HepG2 (cell line): ENCODE data around the gene FLAD1. TPM values are rescaled to one million over a fixed set of nuclear protein-coding genes. Genes with fewer than 3 reads are reported as not detected.
A peak's percentile ranks its signal among the peaks of the same experiment; 100 is the strongest.

ENCODE experiments used
- ATAC-seq: fragments of 200-7000 bp; cut with Tn5 transposase; 3 replicates; pipeline ENCODE4 v1.9.1; 2020; ENCODE audit warnings: mild to moderate bottlenecking, moderate library complexity
- BruUV-seq: library from RNA; stranded (reverse); fragments of 400-500 nt; replicated peaks from 2 replicates; lab custom pipeline; 2021; lab: Mats Ljungman, UMichigan
- CTCF ChIA-PET: fragments of 300-600 bp; formaldehyde crosslinking; extraction: SDS; loops from one replicate; lab custom pipeline; 2021; ENCODE audit warnings: low total read pairs, inconsistent platforms, low intra/inter-chr PET ratio; lab: Yijun Ruan, JAX
- POLR2A ChIA-PET: fragments of 350-600 bp; sonication (Branson Sonifier 250); formaldehyde crosslinking; loops from one replicate; lab custom pipeline; 2020; ENCODE audit warnings: antibody characterized with exemption, inconsistent platforms; lab: Yijun Ruan, JAX
- DNase-seq: peaks from one replicate; pipeline ENCODE4 v3.0.0-alpha.2; 2015; ENCODE audit warnings: low spot score
- FAIRE-seq: peaks from 3 replicates; lab custom pipeline; 2011; peaks lifted over from hg19 to GRCh38; lab: Jason Lieb, UNC
- H2AFZ ChIP-seq: one replicate; pipeline ENCODE4 v1.6.1; 2011; ENCODE audit warnings: low read length, inconsistent platforms
- H3K27ac ChIP-seq: fragments of 300-600 bp; 3 replicates; pipeline ENCODE4 v1.8.0; 2011; ENCODE audit warnings: mixed run types, mild to moderate bottlenecking, mixed read lengths, low read length, inconsistent platforms; ENCODE audit not compliant: insufficient read depth; ENCODE audit errors: extremely low read length
- H3K27me3 ChIP-seq, 2 experiments: fragments of 200-600 bp in 1 of 2; 2 replicates in 1 of 2; 3 replicates in 1 of 2; pipeline versions ENCODE4 v1.6.0 to v1.8.0; 2011; ENCODE audit warnings: low read length in 2 of 2, mild to moderate bottlenecking in 2 of 2, moderate library complexity in 2 of 2, inconsistent platforms in 1 of 2; ENCODE audit not compliant: insufficient read depth in 2 of 2, control insufficient read depth in 1 of 2
- H3K36me3 ChIP-seq, 2 experiments: fragments of 200-600 bp in 1 of 2; replicated peaks in 1 of 2; 2 replicates in 1 of 2; 3 replicates in 1 of 2; pipeline versions ENCODE4 v1.5.1 to v1.8.0; 2011; ENCODE audit warnings: low read length in 2 of 2, inconsistent platforms in 1 of 2; ENCODE audit not compliant: insufficient read depth in 2 of 2, control insufficient read depth in 1 of 2
- H3K4me1 ChIP-seq: 2 replicates; pipeline ENCODE4 v1.5.1; 2012; ENCODE audit warnings: low read length, inconsistent platforms; ENCODE audit not compliant: insufficient read depth
- H3K4me2 ChIP-seq: 2 replicates; pipeline ENCODE4 v1.6.0; 2011; ENCODE audit warnings: low read depth, low read length, inconsistent platforms
- H3K4me3 ChIP-seq, 3 experiments: fragments of 200-600 bp in 1 of 3; sonication (generic), shearing (Covaris generic) in 1 of 3; replicated peaks in 1 of 3; 2 replicates each; pipeline ENCODE4 v1.5.1; 2011 to 2016; ENCODE audit warnings: low read length in 3 of 3, inconsistent platforms in 2 of 3, low read depth in 2 of 3, mild to moderate bottlenecking in 2 of 3, control low read depth in 1 of 3, mixed read lengths in 1 of 3; ENCODE audit not compliant: insufficient read depth in 1 of 3
- H3K79me2 ChIP-seq: one replicate; pipeline ENCODE4 v1.6.1; 2011; ENCODE audit warnings: low read length, inconsistent platforms; ENCODE audit not compliant: insufficient read depth
- H3K9ac ChIP-seq: 2 replicates; pipeline ENCODE4 v1.6.0; 2011; ENCODE audit warnings: mild to moderate bottlenecking, low read depth, low read length, inconsistent platforms; ENCODE audit not compliant: insufficient read depth
- H3K9me3 ChIP-seq: 2 replicates; pipeline ENCODE4 v1.5.1; 2012; ENCODE audit warnings: mild to moderate bottlenecking, low read length
- H4K20me1 ChIP-seq: 2 replicates; pipeline ENCODE4 v1.6.0; 2011; ENCODE audit warnings: inconsistent platforms, mild to moderate bottlenecking, low read length, moderate library complexity; ENCODE audit not compliant: insufficient read depth
- AGO2 ChIP-seq: fragments of 200-400 bp; formaldehyde crosslinking; optimal IDR thresholded peaks from 2 replicates; pipeline ENCODE3; 2017; ENCODE audit warnings: mild to moderate bottlenecking, low read depth, low read length, moderate library complexity
- HBP1 ChIP-seq: IDR thresholded peaks from 2 replicates; pipeline ENCODE4 v1.6.1; 2016; ENCODE audit warnings: low read depth, control low read depth
- HES4 ChIP-seq: sonication (generic); formaldehyde crosslinking; IDR thresholded peaks from 2 replicates; pipeline ENCODE4 v1.9.0; 2021; ENCODE audit warnings: mild to moderate bottlenecking, missing genetic modification reagents, borderline replicate concordance
- ZNF713 ChIP-seq: sonication (generic); formaldehyde crosslinking; IDR thresholded peaks from 2 replicates; pipeline ENCODE4 v1.4.0; 2020; ENCODE audit warnings: mild to moderate bottlenecking, missing genetic modification reagents
- WGBS: methylation state at CpG from one replicate; pipeline ENCODE4 v1.1.6; 2017; ENCODE audit warnings: low lambda C conversion rate; 5-methylcytosine and 5-hydroxymethylcytosine counted together
- in situ Hi-C: cut with HindIII; loops from 2 replicates; pipeline ENCODE4 v1.10.0; 2017; ENCODE audit warnings: low pct_unique_long_range_greater_than_20kb; ENCODE audit not compliant: extremely low pct_ligation_motif_present
- intact Hi-C: fragments of 100-400 bp; cut with micrococcal nuclease; formaldehyde crosslinking; loops from one replicate; pipeline ENCODE4 v1.10.0; 2022; ENCODE audit not compliant: unreplicated experiment
- polyA plus RNA-seq, 8 experiments: library from polyadenylated mRNA; depleted of rRNA in 3 of 8; stranded (reverse) in 7 of 8; unstranded in 1 of 8; fragments of >200 nt; fragmentation: Illumina TruSeq in 4 of 8; extraction: Trizol in 4 of 8; gene quantifications; 2 replicates each; pipeline versions ENCODE4 v1.2.1 to v1.2.3, GENCODE V29; 2011 to 2016; ENCODE audit warnings: low read depth in 4 of 8, missing spikeins in 1 of 8, mixed read lengths in 1 of 8; ENCODE audit not compliant: insufficient read depth in 1 of 8
- total RNA-seq, 5 experiments: library from RNA; depleted of rRNA; stranded (reverse); fragments of >200 nt; fragmentation: Illumina TruSeq; extraction: Trizol; gene quantifications; 2 replicates each; pipeline ENCODE4 v1.2.3, GENCODE V29; 2016; ENCODE audit warnings: low read depth in 1 of 5

The FLAD1 gene
- total and polyA plus RNA-seq, 2 of the 13 experiments (the other 11 are each of a cell fraction or from before 2014, with no cell fraction given), result 25.9 to 32.8 TPM

- Histone ChIP-seq H3K79me2 (peaks cover 44% of the 10 kb centered on the region), H3K27ac (peak overlapping the region; percentile 100), H3K4me3 (peak overlapping the region; percentile 51 to 75 (median 59)), H3K4me1 (peaks cover 65% of the 10 kb centered on the region), H3K27me3 (no peaks in the 10 kb centered on the region; a peak in 1 of 5 replicates), H2AFZ (no peak overlapping the region), H3K9ac (peak overlapping the region; percentile 63), H3K9me3 (no peaks in the 10 kb centered on the region), H4K20me1 (no peaks in the 10 kb centered on the region), H3K36me3 (peaks cover 18 to 39% of the 10 kb centered on the region in 2 experiments; a peak in 4 of 5 replicates), H3K4me2 (peak overlapping the region; percentile 100)
- ChIA-PET CTCF (no interaction called here), POLR2A (interaction anchor here (0.9 to 6.6 kb wide), 18 partner anchors 8 to 635 kb away, joined by 3 to 148 read pairs (median 5); partner anchors contain the start of genes FLAD1, LENEP, PBXIP1 and PMVK)
- no TSS peak for BruUV-seq
- DNase-seq (no peak), ATAC-seq (no peak), FAIRE-seq (no peak)
- intact Hi-C loops, result loop anchor here (1.0 kb wide), 1 partner anchor 47 kb away; no protein-coding TSS in a partner anchor
- 46% methylated on average over 14 of the region's 22 CpGs for WGBS
- in situ Hi-C loops, result no loop called here
- peak; percentile 55 for TF ChIP-seq AGO2
- 0 out of 2 replicates have a peak, but pooled peaks have one; percentile 4 for TF ChIP-seq HBP1 (CRISPR knock-in tag)
- TF ChIP-seq HES4 (CRISPR knock-in tag), result no peak
- no peak for TF ChIP-seq ZNF713 (CRISPR knock-in tag)
Measured at GRCh38 chr1:154969860-154970452, 13.2 kb upstream of the FLAD1 start.
